ENCODE data around the gene S1PR3.

- TF ChIP-seq CTCF (IDR thresholded peaks at IDR 0.05) (no peak), POLR2A (IDR thresholded peaks at IDR 0.05) (no peak)
Measured at GRCh38 chr9:88953381-88954029, 37.8 kb upstream of the S1PR3 start.
